Measurements from ENCODE around the gene ARAP1.

ARAP1 gene

DNA sequence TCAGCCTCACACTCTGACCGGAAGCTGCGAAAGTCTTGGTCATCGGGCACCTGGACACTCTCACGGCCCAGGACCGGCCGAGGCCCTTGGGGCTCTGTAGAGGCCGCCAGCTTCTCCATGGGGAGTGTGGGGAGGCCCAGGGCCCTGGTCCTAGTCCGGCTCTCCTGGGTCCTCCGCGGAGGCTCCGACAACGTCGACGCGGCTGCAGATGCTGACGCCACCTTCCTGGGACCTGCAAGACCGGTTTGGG lies 28.8 kb upstream of the ARAP1 start:
- intact Hi-C loops (cut with DNase I), result no loop called here

DNA sequence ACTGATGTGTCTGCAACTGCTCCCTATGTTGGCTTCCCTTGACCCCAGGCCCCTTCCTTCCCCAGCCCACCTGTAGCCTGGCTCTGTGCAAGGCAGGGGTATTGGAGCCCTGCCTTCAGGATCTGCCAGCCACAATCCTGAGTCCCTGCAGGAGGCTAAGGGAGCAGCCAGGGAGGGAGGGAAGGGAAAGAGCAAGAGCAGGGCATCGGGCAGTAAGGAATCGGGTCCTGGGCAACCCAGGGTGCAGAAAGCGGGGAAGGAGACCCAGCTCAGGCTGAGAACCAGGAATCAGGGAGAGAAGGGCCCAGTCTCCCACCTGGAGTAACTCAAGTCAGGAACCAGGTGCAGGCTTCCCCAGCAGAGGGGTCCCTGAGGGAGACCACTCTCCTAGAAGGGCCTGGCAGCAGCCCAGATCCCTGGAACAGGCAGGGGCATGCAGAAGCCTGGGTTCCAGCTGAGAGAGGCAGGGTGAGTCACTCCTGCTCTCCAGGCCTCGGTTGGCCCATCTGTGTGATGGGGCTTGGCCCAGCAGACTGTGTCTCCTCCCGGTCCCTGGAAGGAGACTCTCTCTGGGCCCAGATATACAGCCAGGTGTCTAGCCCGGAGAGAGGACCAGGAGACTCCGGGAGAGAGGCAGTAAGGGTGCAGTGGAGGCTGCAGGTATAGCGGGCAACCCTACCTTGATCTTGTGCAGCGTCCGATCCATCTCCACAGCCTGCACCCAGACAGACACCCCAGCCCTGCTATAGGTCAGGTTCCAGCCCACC lies 28.3 kb upstream of the ARAP1 start:
- intact Hi-C loops (cut with DNase I), result no loop called here
- DNase-seq, result no peak

More for the DNA sequence above, 28.8 kb upstream of the ARAP1 start:
- no peak for DNase-seq

DNA sequence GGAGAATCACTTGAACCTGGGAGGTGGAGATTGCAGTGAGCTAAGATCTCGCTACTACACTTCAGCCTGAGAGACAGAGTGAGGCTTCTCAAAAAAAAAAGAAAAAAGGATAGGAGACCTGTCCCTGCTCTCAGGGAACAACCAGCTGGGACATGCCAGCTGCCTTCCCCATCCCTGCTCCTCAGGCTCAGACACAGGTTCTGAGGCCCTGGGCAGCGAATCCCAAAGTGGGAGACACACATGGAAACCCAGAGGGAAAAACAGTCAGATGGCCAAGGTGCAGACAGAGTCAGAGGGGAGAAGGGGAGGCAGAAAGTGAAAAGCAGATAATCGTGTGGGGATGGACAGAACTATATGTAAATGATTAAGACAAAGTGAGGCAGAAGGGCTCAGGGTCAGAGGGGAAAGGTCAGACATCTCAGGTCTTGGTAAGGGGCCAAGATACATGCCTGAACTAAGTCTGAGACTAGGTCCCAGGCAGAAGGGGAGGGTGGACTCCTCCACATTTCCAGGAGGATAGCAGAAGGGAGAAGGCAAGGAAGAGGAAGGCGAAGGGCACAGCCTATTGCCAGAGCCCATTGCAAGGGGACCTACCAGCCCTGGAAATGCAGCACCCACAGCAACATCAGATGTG lies 27.4 kb upstream of the ARAP1 start:
- no peak for DNase-seq
- intact Hi-C loops (cut with DNase I), result no loop called here

DNA sequence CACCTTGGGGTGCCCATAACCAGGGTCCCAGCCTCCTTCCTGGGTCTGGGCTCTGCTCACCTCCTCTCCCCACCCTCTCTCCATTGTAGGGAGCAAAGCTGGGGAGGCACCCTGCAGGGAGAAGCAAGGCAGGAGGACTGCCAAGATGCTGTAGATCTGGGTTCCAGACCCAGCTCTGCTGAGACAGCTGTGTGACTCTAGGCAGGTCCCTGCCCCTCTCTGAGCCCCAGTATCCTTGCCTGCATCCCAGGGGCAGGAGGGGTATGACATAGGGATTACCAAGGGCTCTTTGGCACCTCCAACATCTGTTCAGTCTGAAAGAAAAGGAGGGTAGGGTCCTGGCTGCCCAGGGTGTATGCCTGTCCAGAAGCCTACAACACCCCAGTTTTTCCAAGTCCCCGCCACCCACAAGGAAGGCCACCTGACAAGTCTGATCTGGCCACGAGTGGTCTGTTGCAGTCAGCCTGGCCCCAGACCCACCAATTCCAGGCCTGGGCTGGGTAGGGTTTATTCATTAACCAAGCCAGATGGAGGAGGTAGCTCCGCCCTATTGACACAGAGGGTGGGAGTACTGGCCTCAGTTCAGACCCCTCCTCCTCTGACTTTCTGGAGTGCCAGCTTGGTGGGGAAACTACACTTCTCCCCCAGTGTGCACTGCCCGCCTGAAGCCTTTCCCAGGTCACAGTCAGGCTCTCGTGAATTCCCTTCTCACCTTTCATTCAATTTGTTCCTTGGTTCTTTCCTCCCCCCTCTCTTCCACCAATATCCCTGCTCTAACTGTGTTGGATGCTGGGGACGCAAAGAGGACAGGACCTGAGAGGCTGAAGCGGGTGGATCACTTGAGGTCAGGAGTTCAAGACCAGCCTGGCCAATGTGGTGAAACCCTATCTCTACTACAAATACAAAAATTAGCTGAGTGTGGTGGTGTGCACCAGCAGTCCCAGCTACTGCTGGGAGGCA lies 26.6 kb upstream of the ARAP1 start:
- DNase-seq, result no peak
- intact Hi-C loops (cut with DNase I), result no loop called here

DNA sequence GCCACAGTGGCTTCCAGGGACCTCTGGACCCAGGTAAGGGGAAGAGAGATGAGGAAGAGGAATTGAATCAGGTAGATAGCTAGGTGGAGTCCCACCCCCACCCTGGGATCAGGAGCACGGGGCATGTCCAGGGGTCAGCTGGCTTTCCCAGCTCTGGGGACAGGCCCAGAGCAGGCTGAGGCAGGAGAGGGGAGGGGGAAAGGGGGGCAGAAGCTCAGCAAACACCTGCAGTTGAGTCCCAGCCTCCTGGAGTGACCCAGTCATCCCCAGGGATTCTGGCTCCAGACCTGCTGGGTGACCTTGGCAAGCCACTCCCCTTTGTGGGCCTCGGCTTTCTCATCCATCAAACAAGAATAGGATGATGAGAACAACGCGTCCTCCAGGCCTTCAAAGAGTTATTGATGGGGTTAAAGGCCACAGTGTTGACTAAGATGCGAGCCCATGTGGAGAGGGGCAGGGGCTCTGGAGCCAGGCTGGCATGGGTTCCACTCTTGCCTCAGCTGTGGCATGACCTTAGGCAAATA lies 25.6 kb upstream of the ARAP1 start:
- intact Hi-C loops (cut with DNase I), result no loop called here
- peak in 1 of 10 donors; percentile 33 for DNase-seq

DNA sequence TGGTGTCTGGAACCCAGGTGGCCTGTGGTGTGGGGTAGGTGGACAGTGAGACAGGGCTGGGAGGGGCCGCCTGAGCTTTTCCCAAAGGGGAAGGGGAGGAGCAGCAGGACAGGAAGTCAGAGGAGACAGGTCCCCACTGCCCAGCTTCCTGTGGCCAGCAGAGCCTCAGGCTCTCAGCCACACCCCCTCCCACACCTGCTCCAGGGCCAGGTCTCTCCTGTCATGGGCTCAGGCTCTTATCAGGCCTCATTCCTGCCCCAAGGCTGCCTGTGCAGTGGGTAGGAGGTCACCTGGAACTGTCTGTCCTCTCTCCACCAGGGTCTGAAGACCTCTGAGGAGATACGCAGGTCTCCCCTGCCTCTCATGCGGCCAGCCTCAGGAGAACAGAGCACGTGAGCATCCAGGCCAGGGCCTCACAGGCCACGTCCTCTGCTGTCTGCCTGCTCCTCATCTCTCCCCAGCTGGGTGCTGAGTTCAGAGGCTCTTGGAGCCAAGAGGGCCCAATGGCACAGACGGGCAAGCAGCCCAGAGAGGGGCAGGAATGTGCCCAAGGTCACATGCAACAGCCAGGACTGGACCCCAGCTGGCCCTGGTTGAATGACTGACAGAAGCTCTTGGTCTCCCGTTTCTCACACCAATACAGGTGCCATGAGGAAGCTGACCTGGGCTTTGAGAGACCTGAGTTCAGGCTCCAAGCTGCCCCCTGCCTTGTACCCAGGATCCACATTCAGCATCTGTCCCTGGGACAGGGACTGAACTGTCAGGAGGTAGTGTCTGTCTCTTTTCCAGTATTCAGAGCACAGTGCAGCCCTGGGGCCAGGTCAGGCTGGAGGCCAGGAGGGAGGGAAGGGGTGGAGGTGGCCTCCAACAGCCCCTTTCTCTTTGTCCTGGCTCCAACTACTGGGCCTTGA lies 24.9 kb upstream of the ARAP1 start:
- intact Hi-C loops (cut with DNase I), result no loop called here
- peak; percentile 52 to 96 (median 74) for DNase-seq

DNA sequence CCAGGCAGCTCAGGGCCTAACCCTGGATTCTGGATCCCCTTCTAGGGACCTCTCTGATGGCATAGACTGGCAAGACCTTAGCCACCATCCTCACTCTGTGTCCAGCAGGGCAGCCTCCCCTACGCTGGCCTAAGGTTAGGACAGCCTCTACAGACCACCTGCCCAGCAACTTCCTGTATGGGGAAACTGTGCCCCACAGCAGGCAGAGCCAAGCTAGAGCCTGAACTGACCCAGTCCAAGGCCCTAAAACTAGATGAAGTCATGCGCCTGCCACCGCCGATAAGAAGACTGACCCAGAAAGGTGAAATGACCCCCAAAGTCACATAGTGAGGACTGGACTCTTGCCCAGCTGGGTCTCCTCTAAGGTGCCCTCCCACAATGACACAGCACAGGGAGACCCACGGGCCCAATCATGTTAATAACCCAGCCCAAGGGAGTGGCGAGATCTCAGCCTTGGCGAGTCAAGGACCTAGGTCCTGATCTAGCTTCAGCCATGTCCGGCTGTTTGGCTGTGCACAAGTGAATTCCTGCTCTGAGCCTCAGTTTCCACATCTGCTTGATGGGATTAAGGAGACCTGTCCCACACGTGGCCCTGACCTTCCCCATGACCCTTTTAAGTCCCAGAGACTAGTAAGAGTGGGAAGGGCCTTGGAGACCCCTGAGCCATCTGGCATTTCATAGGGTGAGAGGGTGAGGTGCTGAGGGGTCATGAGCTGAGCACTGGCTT lies 24.1 kb upstream of the ARAP1 start:
- intact Hi-C loops (cut with DNase I), result no loop called here
- no peak for DNase-seq

DNA sequence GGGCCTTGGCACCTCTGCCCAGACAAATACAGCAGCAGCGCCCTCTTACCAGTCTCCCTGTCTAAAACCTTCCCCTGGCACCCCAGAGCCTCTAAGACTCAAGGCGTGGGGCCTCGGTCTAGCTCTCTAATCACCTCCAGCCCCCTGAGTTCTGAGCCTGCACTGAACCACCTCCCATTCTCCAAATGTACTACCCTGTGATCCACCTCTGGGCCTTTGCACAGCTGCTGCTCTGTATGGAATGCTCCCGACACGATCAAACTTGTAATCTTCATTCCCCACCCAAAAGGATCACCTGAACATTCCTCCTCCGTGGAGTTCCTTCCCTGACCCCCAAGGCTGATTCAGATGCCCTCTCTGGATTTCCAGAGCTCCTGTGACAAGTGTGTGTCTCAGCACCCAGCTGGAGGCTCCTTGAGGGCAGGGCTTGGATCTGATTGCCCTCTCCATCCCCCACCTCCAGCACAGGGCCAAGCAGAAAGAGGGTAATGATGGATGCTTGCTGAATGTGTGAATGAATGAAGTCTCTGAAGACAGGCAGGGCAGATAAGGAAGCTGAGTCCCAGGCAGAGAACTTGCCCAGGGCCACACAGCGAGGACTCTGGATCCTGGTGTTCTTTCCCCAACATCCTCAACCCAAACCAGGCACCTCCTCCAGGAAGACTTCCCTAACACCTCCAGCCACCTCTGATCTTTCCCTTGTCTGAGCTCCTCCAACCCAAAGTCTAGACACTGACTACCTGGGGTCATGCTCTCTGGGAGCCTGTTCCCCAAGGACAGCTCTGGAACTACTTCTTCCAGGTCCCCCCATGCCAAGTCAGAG lies 23.3 kb upstream of the ARAP1 start:
- no peak for DNase-seq
- intact Hi-C loops (cut with DNase I), result no loop called here

DNA sequence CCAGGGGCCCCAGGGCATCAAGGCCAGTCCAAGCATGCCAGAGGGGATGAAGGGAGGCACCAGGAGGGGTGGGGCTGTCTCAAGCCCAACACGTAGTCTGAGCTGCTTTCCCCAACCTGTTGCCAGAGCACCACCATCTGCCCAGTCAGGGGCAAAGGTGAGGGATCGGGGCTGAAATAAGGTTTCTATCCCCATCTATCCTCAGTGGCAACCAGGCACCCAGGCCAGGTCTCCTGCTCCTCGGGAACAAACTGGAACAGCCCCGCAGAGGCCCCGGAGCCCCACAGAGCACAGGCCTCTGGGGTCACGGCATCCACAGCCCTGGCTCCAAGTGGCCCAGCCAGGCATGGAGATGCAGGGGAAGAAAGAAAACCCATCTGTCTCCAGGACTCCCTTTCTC lies 22.3 kb upstream of the ARAP1 start:
- DNase-seq, result peak in 1 of 10 donors; percentile 81
- intact Hi-C loops (cut with DNase I), result no loop called here

DNA sequence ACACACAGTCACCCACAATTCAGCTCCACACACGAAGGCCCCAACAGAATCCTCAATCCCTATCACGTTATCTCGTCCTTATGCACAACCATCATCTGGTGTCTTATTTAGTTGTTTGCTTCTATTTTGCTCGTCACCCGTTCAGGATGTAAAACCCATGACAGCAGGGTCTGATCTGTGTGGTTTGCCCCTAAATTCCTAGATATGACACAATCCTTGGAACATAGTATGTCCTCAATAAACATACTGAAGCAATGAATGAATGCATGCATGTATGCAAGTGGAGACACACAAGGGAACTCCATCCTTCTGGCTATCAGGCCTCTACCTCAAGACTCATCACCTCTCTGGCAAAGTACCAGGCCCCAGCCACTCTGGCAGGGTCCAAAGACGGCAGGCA lies 21.5 kb upstream of the ARAP1 start:
- DNase-seq, result no peak
- intact Hi-C loops (cut with DNase I), result no loop called here

DNA sequence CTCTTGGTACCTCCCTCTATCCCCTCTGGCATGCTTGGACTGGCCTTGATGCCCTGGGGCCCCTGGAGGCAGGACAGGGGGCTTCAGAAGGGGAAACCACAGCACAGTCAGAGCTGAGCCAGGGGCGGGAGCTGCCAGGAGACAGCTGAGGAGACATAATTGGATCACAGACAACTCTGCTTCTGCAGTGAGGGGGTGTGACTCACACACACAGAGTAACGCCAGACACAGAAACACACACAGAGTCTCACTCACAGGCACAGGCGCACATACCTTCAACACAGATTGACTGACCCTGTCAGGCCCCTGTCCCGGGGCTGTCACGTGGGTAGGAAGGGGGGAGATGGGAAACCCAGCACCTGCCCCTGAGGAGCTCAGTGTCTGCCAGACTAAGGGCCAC lies 21.1 kb upstream of the ARAP1 start:
- intact Hi-C loops (cut with DNase I), result no loop called here
- peak in 4 of 10 donors; percentile 47 to 92 (median 53) for DNase-seq

DNA sequence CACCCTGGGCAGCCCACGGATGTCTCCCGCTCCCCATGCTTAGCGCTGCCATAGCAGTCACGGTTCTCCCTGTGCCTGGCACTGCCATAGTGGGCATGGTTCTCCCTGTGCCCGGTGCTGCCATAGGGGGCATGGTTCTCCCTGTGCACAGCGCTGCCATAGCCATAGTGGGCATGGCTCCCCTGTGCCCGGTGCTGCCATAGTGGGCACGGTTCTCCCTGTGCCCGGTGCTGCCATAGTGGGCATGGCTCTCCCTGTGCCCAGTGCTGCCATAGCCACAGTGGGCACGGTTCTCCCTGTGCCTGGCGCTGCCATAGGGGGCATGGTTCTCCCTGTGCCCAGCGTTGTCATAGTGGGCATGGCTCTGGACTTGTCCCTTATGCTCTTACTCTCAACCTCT lies 19.9 kb upstream of the ARAP1 start:
- intact Hi-C loops (cut with DNase I), result no loop called here
- DNase-seq, result no peak

DNA sequence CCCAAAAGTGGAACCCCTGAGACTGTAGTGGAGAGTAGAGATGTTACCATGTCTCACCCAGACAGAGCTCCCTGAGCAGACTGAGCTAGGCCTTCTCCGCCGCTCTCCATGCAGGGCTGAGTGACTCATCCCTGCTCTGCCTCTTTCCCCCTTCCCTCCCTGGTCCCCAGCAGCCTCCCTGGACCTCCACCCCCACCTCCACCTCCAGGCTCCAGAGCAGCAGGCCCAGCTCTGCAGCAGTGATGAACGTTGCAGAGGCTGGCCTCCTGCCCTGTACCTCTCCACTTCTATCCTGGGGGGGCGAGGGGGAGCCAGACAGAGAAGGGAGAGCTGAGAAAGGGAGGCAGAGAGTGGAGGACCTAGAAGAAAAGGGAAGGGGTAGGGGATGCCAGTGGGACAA lies 19.3 kb upstream of the ARAP1 start:
- intact Hi-C loops (cut with DNase I), result no loop called here
- no peak for DNase-seq

DNA sequence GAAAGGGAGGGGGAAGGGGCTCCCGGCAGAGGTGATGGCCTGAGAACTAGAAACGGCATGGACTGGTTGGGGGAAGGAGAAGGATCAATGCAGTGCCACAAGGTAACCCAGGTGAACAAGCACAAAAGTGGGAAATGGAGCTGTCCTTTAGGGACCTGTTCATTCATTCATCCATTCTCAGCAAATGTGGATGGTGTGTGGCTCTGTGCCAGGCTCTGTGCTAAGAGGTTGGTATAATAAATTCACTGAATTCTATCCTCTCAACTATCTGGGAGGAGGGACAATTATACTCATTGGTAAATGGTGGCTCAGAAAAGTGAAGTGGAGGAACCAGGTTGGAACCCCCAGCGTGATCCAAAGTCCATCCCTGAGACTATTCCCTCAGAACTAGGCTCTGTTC lies 18.6 kb upstream of the ARAP1 start:
- intact Hi-C loops (cut with DNase I), result no loop called here
- DNase-seq, result no peak

DNA sequence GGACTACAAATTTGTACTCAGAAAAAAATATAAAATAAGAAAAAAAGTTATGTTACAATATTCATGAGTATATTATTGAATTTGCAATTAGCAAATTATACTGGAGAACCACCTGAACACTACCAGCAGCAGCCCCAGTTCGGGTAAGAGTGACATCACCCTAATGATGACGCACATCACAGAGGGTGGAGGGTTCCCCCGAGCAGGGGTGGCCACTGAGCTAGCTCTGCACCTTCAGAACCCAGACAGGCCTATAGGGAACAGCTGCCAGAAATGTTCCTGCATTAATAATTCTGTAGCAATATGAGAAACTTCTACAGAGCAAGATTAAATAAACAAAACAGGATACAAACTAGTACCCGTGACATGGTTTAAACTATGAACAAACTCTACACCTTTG lies 17.5 kb upstream of the ARAP1 start:
- DNase-seq, result no peak
- intact Hi-C loops (cut with DNase I), result no loop called here

DNA sequence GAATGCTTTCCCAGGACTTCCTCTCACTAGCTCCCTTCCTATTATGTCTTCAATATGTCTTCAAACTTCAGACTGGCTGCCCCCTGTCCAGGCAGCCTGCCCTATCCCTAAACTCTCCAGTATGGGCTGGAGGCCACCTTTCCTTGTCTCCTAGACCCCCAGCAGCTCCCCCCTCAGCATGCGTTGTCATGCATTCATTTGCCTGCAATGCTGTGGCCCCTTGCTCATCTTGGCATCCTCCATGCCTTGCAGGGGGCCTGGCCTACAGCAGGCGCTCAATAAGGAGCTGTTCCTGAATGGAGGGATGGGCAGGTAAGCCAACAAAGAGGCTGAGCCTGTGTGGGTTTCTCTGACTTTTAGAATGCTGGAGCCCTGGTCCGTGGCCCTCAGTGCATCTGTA lies 16.4 kb upstream of the ARAP1 start:
- no peak for DNase-seq
- intact Hi-C loops (cut with DNase I), result no loop called here

DNA sequence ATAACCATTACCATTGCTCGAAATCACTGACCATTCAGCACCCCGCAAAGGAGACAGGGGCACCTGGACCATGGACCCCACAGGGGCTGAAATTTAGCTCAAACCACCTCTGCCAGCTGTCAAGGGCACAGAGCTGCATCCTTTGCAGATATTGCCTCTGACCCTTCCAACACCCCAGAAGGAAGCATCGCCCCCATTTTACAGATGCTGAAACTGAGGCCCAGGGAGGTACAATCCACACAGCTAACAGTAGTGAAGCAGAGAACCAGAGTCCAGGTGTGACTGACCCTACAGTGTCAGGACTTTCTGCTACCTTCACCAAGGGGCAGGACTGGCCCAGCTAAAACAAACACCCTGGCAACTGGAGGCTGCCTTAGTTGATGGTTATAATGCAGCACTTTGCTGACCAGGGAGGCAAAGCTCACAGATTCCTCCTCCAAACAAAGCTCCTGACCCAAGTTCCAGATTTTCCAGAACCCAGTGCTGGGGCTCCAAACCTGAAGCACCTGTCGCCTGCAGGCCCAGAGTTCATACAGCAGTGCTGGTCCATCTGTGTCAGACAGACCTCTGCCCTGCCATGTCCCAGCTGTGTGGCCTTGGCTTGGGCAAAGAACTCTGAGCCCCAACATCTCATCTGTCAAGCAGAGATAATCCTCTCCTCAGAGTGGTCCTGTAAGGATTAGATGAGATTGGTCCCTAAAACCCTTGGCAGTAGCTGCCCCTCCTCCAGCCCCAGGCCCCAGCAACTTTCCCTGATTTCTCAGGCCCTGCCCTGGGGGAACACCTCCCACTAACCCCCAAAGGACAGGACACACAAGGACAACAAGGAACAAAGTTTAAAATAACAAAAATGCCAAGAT lies 15.2 kb upstream of the ARAP1 start:
- no peak for DNase-seq
- intact Hi-C loops (cut with DNase I), result no loop called here

All from posterior cingulate gyrus (tissue), 11 donors.